HG02981 (cell line): ENCODE measurements around the gene SLC31A1.
A peak's percentile ranks its signal among the peaks of the same experiment; 100 is the strongest.

Source experiments
- ATAC-seq: cut with Tn5 transposase; IDR thresholded peaks from one replicate; pipeline ENCODE4 v1.9.1; 2021; ENCODE audit warnings: mild to moderate bottlenecking, moderate library complexity; ENCODE audit not compliant: unreplicated experiment

SLC31A1 gene

GRCh38 chr9:113221003-113221799 is at the start of gene SLC31A1, which contains the start of gene FKBP15:
Gene SLC31A1 (plus strand): TSS chr9:113221544. CDS start chr9:113256149, 34,605 bp downstream.
Gene FKBP15 (minus strand): TSS chr9:113221277. CDS start chr9:113221243, 34 bp downstream.
- peak; percentile 83 for ATAC-seq

GRCh38 chr9:113173341-113173740 is 48.0 kb upstream of the SLC31A1 start:
- ATAC-seq = no peak

- no peak for ATAC-seq
These were observed 44.5 kb upstream of the SLC31A1 start for GRCh38 chr9:113176803-113177202.

- ATAC-seq = no peak
These were observed 44.1 kb upstream of the SLC31A1 start for GRCh38 chr9:113177251-113177650.

- no peak for ATAC-seq
These were observed 43.3 kb upstream of the SLC31A1 start for GRCh38 chr9:113178087-113178486.

- no peak for ATAC-seq
These were observed 41.5 kb upstream of the SLC31A1 start for GRCh38 chr9:113179839-113180238.

- ATAC-seq = no peak
These were observed 40.2 kb upstream of the SLC31A1 start for GRCh38 chr9:113181165-113181564.

GRCh38 chr9:113183956-113184488 is 37.3 kb upstream of the SLC31A1 start:
- no peak for ATAC-seq

- ATAC-seq = no peak
These were observed 36.8 kb upstream of the SLC31A1 start for GRCh38 chr9:113184539-113184938.

- ATAC-seq = no peak
These were observed 36.1 kb upstream of the SLC31A1 start for GRCh38 chr9:113185271-113185670.

- no peak for ATAC-seq
These were observed 35.1 kb upstream of the SLC31A1 start for GRCh38 chr9:113186137-113186755.

GRCh38 chr9:113187929-113188595 is 33.3 kb upstream of the SLC31A1 start:
- no peak for ATAC-seq

GRCh38 chr9:113192455-113192854 is 28.9 kb upstream of the SLC31A1 start:
- ATAC-seq = no peak

- ATAC-seq = no peak
These were observed 21.5 kb upstream of the SLC31A1 start for GRCh38 chr9:113199683-113200329.

GRCh38 chr9:113205432-113205831 is 15.9 kb upstream of the SLC31A1 start:
- no peak for ATAC-seq

GRCh38 chr9:113205861-113206260 is 15.5 kb upstream of the SLC31A1 start:
- ATAC-seq = no peak

GRCh38 chr9:113210815-113211214 is 10.5 kb upstream of the SLC31A1 start:
- no peak for ATAC-seq

GRCh38 chr9:113215132-113215531 is 6.2 kb upstream of the SLC31A1 start:
- ATAC-seq = no peak

- no peak for ATAC-seq
These were observed 4.9 kb upstream of the SLC31A1 start for GRCh38 chr9:113216406-113216805.

GRCh38 chr9:113219186-113219936 is 2.0 kb upstream of the SLC31A1 start:
- peak; percentile 42 for ATAC-seq
